ENCODE results near the gene GOLGA6A. TPM values are rescaled to one million over a fixed set of nuclear protein-coding genes. Genes with fewer than 3 reads are reported as not detected.

Gene GOLGA6A
- total and polyA plus RNA-seq, 2 of the 13 experiments (the other 11 are each of a cell fraction or from before 2014, with no cell fraction given) = 0.04 to 0.22 TPM

- CTCF ChIA-PET (ENCODE audit: low intra/inter-chr PET ratio, low total read pairs) = no interaction called here
- Histone ChIP-seq H3K36me3 (replicated peaks in 1 of 2; ENCODE audit: control insufficient read depth in 1 of 2, insufficient read depth in 2 of 2, low read length in 2 of 2) (peaks cover 13 to 36% of the 10 kb centered on the region in 2 experiments; a peak in 4 of 5 replicates), H3K27me3 (ENCODE audit: control insufficient read depth in 1 of 2, insufficient read depth in 2 of 2, low read length in 2 of 2) (no peaks in the 10 kb centered on the region), H3K27ac (ENCODE audit: extremely low read length, insufficient read depth, low read length) (no peak overlapping the region), H3K79me2 (ENCODE audit: insufficient read depth, low read length) (no peaks in the 10 kb centered on the region), H3K9ac (ENCODE audit: insufficient read depth, low read depth, low read length) (no peak overlapping the region), H3K4me1 (ENCODE audit: insufficient read depth, low read length) (no peaks in the 10 kb centered on the region), H3K4me3 (replicated peaks in 1 of 3; ENCODE audit: insufficient read depth in 1 of 3, low read depth in 2 of 3, low read length in 3 of 3) (no peak overlapping the region), H3K4me2 (ENCODE audit: low read depth, low read length) (no peak overlapping the region), H2AFZ (ENCODE audit: low read length) (no peak overlapping the region), H3K9me3 (ENCODE audit: low read length) (no peaks in the 10 kb centered on the region), H4K20me1 (ENCODE audit: insufficient read depth, low read length) (no peaks in the 10 kb centered on the region)
- ATAC-seq = no peak
- no peak for DNase-seq (ENCODE audit: low spot score)
- POLR2A ChIA-PET = no interaction called here
- in situ Hi-C loops (cut with HindIII; ENCODE audit: extremely low pct_ligation_motif_present, low pct_unique_long_range_greater_than_20kb) = no loop called here
- no TSS peak for BruUV-seq (replicated peaks)
- no peak for TF ChIP-seq GZF1 (CRISPR knock-in tag; IDR thresholded peaks at IDR 0.05)
- 97% methylated on average over 3 of the region's 3 CpGs for WGBS (ENCODE audit: low lambda C conversion rate)
- intact Hi-C loops (cut with micrococcal nuclease; ENCODE audit: unreplicated experiment) = no loop called here
- FAIRE-seq = no peak
Observed at GRCh38 chr15:74028646-74029045, 53.7 kb downstream of the GOLGA6A start.

DNA sequence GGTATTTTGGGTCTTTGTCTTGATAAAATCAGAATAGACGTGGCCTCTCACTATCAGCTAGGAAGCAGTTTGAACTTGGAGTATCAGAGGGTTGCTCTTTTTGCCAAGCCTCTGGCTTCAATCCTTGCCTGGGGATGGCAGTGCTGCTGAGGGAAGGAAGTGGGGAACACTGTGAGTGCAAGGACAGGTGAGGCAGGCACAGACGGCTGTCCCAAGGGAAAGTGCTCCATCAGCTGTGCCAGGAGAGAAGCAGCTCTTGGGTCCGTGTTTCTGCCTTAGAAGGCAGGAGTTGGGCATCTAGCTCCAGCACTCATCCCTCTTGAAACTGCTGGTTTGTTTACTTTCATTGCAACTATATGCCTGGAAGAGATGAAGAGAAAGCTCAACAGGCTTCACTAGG lies 54.7 kb downstream of the GOLGA6A start:
- CTCF ChIA-PET (ENCODE audit: low intra/inter-chr PET ratio, low total read pairs) = no interaction called here
- TF ChIP-seq E2F5 (CRISPR knock-in tag; conservative IDR thresholded peaks at IDR 0.05) (no peak), ZFP91 (CRISPR knock-in tag; IDR thresholded peaks at IDR 0.05; ENCODE audit: borderline replicate concordance) (no peak), NFE2L1 (CRISPR knock-in tag; IDR thresholded peaks at IDR 0.05; ENCODE audit: borderline replicate concordance) (no peak), RELA (CRISPR knock-in tag; IDR thresholded peaks at IDR 0.05) (no peak), CEBPZ (IDR thresholded peaks at IDR 0.05; ENCODE audit: low read length) (no peak), REXO4 (CRISPR knock-in tag; IDR thresholded peaks at IDR 0.05; ENCODE audit: borderline replicate concordance) (no peak)
- TF ChIP-seq, protein P1, sequence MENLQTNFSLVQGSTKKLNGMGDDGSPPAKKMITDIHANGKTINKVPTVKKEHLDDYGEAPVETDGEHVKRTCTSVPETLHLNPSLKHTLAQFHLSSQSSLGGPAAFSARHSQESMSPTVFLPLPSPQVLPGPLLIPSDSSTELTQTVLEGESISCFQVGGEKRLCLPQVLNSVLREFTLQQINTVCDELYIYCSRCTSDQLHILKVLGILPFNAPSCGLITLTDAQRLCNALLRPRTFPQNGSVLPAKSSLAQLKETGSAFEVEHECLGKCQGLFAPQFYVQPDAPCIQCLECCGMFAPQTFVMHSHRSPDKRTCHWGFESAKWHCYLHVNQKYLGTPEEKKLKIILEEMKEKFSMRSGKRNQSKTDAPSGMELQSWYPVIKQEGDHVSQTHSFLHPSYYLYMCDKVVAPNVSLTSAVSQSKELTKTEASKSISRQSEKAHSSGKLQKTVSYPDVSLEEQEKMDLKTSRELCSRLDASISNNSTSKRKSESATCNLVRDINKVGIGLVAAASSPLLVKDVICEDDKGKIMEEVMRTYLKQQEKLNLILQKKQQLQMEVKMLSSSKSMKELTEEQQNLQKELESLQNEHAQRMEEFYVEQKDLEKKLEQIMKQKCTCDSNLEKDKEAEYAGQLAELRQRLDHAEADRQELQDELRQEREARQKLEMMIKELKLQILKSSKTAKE (CRISPR knock-in tag; IDR thresholded peaks at IDR 0.05; ENCODE audit: borderline replicate concordance) = no peak

More for the DNA sequence above, 54.7 kb downstream of the GOLGA6A start:
- FAIRE-seq (no peak), DNase-seq (ENCODE audit: low spot score) (no peak), ATAC-seq (no peak)
- no TSS peak for BruUV-seq (replicated peaks)
- intact Hi-C loops (cut with micrococcal nuclease; ENCODE audit: unreplicated experiment) (no loop called here), in situ Hi-C loops (cut with HindIII; ENCODE audit: extremely low pct_ligation_motif_present, low pct_unique_long_range_greater_than_20kb) (no loop called here)
- Histone ChIP-seq H3K4me2 (ENCODE audit: low read depth, low read length) (no peak overlapping the region), H3K4me3 (replicated peaks in 1 of 3; ENCODE audit: insufficient read depth in 1 of 3, low read depth in 2 of 3, low read length in 3 of 3) (no peak overlapping the region), H3K9me3 (ENCODE audit: low read length) (no peaks in the 10 kb centered on the region), H2AFZ (ENCODE audit: low read length) (no peak overlapping the region), H3K4me1 (ENCODE audit: insufficient read depth, low read length) (no peaks in the 10 kb centered on the region), H3K36me3 (replicated peaks in 1 of 2; ENCODE audit: control insufficient read depth in 1 of 2, insufficient read depth in 2 of 2, low read length in 2 of 2) (peaks cover 15 to 40% of the 10 kb centered on the region in 2 experiments; a peak in 4 of 5 replicates), H3K27me3 (ENCODE audit: control insufficient read depth in 1 of 2, insufficient read depth in 2 of 2, low read length in 2 of 2) (no peaks in the 10 kb centered on the region), H3K27ac (ENCODE audit: extremely low read length, insufficient read depth, low read length) (no peak overlapping the region), H4K20me1 (ENCODE audit: insufficient read depth, low read length) (no peaks in the 10 kb centered on the region), H3K79me2 (ENCODE audit: insufficient read depth, low read length) (no peaks in the 10 kb centered on the region), H3K9ac (ENCODE audit: insufficient read depth, low read depth, low read length) (no peak overlapping the region)
- POLR2A ChIA-PET = no interaction called here
- 95% methylated on average over 3 of the region's 3 CpGs for WGBS (ENCODE audit: low lambda C conversion rate)

Data from HepG2 (cell line).